ENCODE data around the gene SLC47A2.

The SLC47A2 gene

DNA sequence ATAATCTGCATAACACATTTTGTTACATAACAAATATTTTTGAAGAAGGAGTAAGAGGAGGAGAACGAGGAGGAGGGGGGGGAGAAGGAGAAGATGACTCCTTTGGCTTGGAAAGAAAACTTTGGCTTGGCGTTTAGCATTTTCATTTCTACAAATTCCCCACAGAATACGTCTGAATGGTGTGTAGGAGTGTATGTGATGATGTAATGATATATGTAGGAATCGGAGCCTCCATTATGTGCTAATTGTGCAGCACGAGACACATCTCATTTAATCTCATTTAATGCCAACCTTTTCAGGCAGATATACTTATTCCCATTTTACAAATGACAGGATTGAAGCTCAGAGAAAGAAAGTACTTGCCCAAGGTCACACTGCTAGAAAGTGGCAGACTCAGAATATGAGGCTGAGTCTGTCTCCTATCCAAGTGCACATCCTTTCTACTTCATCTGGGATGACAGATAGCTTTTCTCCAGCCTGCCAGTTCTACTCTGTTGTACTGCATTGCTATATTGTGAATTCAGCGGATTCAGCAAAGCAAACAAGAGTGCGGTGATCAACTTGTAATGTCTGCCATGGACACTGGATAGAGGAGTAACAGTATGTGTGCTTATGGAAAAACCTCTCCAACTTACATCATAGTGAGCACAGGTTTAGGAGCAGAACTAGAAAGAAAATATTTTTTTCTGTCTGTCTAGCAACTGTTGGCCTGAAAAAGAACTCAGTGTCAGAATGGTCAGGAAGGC lies 10.4 kb upstream of the SLC47A2 start:
- DNase-seq = no peak

DNA sequence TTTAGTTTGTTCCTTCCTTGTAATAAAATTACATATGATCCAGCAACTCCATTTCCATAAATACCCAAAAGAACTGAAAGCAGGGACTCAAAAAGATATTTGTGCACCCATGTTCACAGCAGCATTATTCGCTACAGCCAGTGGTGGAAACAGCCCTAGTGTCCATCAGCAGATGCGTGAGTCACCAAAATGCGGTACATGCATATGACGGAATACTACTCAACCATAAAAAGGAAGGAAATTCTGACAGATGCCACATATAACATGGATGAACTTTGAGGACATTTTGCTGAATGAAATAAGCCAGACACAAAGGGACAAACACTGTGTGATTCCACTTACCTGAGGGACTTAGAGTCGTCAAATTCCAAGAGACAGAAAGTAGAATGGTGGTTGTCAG lies 9.1 kb upstream of the SLC47A2 start:
- DNase-seq = no peak

DNA sequence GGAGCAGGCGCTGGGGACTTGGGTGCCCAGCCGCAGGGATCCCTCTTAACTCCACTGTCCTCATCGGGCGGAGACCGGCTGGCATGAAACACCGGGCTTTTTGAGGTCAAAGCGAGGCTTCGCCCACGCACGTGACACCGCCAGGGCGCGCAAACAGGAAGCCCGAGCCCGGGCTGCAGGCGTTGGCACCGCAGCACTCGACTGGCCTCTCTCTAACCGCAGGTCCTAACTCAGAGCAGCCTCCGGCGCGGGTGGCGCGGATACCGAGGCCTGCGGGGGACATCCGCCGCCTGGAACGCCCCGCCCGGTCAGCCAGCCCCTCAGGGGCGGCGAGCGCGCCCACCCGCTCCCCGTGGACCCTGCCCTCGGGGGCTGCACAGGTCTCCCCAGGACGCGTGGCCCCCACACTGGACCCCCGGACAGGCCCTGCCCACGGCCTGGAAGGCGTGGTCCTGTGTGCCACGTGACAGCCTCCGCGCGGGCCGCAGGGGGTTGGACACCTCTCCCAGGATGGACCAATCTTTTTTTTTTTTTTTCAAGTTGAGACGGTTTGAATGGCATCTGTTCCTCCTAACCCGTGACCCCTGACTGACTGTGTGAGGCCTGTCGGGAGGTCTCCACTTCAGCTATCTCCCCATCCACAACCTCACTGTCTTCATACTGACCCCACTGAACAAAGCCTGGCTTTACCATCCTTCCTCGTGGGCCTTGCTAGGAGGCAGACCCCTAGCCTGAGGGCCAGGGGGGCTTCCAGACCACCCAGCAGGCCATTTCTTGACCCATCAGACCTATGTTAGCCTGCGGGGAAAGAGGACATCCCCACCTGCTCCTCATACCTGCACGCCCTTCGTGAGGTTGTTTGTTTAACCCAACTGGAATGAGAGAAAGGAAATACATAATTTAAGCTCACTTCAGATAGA lies 8.4 kb upstream of the SLC47A2 start:
- DNase-seq = peak; percentile 49

DNA sequence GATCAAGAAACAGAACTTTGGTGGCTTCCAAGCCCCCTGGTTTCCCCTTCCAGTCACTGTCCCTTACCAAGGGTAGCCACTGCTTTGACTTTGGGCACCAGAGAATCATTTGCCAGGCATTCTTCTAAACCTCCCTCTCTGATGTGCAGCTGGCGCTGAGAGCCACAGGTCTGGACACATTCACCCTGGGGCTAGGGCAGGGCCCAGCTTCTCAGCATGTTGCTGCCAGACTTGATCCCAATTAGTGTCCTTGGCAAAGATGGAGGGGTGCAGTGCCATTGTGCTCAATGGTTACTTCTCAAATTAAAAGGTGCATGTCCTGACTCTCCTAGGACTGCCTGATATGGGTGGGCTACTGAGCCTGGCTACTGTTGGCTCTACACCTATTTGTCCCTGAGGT lies 7.6 kb upstream of the SLC47A2 start:
- DNase-seq = no peak

DNA sequence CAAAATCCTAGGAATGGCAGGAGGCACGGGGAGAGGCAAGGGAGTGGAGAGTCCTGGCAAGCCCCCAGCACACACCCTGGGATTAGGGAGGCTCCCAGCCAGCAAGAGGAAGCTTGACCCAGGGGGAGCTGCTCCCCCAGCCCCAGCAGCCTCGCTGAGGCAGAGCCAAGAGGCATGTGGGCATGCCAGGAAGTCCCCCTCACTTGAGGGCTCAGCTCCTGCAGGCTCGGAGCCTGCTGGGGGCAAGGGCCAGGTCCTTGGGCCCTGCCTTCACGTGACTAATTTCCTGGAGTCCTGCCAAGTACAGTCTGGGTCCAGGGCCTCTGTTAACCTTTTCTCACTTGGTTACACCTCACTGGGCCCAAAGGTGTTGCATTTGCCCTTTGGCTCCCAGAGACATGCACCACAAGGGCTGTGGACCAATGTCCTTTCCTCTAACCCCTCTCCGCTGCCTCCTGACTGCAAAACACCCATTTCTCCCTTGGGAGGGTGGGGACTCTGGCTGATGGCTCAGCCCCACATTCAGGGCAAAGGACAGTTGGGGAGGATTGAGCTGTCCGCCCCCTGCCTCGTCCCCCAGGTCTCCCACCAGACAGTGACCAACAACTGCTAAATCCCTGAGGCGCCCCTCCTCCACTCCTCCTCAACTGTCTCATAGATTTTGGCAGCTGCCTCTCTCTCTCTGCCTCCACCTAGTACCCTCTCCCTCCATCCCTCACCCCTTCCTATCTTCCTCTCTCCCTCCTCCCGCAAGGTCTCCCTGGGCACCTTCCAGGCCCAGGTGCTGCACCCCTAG lies 4.4 kb upstream of the SLC47A2 start:
- DNase-seq = no peak

DNA sequence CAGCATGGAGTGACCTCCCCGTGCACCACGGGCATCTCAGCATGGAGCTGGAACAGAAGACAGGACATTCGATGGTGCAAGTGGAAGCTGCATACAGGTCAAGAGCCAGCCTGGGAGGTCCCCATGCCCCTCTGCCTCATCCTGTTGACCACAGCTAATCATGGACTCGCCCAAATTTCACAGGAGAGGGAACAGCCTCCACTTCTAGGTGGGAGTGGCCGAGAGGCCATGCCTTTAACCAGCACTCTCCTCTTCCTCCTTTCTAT lies 3.8 kb upstream of the SLC47A2 start:
- no peak for DNase-seq

DNA sequence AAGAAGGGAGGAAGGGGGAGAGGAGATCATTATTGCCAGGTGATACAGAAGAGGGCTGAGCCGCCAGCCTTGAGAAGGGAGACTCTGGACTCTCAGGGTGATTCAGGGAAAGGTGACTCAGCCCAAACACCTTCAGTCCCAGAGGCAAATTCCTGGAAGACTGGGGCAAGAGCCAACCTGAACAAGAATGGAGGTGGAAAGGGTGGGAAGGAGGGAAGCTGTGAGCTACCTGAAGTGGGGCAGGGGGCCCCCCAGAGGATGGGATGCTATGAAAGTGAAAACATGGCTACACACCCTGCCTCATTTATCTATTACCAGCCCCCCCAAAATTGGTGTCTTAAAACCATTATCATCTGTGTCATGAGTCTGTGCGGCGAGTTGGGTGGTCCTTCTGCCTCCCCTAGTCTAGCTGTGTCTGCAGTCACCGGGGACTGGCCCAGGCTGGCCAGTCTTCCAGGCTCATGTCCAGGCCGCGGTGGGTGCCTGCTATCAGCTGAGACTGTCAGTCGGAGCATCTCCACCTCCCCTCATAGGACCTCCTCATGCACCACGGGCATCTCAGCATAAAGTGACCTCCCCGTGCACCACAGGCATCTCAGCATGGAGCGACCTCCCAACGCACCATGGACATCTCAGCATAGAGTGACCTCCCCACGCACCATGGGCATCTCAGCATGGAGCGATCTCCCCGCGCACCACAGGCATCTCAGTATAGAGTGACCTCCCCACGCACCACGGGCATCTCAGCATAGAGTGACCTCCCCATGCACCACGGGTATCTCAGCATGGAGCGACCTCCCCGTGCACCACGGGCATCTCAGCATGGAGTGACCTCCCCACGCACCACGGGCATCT lies 3.2 kb upstream of the SLC47A2 start:
- DNase-seq = no peak

DNA sequence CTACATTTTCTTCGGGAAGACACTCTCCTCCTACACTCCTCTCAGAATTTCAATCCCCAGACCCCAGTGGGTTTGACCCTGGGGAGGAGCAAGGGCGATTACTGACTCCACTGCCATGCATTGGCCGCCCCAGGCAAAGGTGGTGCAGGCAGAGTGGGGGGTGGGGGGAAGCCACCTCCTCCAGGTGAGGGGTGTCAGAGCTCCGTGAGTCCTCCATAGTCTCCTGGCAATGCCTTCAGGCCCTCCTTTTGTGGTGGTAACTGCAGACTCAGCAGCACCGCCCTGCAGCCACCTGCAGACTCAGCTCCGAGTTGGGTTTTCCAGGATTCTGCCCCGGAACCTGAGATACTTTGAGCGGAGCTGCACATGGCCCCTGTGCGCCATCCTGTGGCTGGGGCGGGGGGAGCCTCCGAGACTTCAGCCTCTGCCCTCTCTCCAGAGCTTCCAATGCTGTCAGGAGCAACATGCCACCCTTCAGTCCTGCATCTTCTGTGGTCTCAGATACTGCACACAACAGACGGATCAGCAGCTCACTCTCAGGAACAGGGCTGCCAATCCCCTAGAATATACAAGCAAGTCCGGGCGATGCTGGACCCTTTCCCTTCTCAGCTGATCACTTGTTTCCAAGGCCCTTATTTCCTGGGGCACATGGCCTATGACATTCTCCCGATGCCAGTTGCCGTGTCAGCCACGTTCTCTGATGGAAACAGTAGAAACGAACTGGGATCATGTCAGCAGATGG lies 2.4 kb upstream of the SLC47A2 start:
- no peak for DNase-seq

DNA sequence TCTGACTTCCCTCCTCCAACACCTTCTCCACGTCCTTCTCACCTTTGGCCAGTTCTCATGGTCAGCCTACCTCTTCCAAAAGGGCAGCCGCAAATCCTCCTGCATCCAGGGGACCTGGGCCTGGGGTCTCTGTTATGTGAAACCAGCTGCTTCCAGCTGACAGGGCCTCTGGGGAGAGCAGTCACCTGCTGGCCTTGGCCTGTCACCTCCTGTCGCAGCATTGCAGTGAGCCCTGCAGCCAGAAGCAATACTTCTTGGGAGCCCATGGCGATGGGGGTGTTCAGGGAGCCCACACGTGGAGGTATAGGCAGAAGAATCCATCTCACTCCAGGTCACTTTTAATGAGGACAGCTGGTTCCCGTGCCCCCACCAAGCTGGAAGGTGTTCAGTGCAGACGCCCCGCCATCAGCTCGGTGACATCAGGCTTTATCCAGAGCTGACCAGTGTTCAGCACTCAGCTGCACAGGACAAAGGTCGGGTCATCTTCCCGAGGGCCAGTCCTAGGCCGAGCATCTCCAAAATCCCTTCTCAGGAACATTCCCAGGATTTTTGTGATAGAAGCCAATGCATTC lies 1.7 kb upstream of the SLC47A2 start:
- no peak for DNase-seq

DNA sequence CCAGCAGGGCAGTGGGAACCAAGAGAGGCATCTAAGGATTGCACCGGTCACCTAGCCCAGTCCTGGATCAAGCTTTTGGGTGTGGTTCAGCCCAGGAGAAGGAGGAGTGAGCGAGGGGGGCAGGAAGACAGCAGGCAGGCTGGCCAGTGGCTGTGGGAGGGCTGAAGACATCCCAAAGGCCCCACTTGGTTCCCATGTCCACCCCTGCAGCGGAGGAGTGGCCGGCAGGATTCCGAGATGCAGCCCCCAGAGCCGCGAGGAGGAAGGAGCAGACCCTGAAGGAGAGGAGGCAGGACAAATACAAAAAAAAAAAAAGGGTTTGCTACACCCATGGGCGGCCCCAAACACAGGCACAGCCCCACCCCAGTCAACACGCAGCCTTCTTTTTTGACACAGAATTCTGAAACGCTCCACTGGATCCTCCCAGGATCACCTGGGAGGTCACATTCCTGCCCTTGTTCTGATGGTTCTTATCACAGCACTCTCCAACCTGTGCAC lies 1.1 kb upstream of the SLC47A2 start:
- DNase-seq = no peak

DNA sequence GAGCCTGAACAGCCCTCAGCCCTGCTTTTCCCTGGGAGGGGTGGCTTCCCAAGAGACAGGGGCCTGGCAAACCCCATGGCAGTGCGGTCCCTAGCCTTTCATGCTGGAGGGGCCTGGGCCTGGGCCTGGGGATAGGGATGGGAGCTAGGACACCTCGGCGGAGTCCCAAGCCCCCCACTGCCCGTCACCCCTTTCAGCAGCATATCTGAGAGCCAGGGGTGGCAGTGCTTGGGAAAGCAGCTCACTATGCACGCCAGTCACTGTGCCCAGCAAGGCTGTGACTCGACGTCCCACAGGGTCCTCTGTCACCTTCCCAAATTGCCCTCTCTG lies 612 bp upstream of the SLC47A2 start:
- DNase-seq = no peak

DNA sequence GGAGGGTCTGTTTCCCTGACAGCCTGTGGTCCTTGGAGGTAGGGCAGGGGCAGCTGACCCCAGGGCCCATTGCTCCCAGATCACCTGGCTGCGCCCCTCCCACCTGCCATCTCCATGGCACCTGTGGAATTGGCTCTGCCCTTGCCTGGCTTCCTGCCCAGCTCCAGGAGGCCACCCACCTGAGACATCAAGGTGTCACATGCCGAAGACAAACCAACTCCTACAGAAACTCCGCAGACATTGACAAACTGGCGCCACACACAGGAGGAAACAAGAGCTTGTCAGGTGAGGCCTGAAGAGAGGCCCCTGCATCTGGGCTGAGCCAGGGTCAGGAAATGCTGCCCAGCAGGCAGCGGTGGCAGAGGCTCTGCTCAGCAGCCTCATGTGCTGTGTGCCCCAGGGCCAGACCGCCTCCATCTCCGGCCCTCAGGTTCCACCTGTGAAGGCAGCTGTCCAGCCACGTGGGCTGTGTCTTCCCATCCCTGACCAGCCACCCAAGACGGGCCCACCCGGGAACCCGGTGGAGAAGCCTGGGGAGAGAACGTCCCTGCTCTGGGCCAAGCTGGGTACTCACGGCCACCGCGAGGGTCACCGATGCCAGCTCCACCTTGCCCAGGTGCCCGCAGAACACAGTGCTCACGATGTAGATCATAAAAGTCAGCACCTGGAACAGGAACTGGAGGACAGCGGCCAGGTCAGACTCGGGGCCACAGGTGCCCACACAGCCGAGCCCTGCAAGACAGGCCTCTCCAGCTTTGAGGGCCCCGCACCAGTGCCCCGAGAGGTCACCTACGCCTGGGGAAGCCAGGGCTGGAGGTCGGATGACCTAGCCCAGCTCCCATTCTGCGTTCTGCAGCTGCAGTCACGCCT lies 1.6 kb downstream of the SLC47A2 start:
- no peak for DNase-seq

DNA sequence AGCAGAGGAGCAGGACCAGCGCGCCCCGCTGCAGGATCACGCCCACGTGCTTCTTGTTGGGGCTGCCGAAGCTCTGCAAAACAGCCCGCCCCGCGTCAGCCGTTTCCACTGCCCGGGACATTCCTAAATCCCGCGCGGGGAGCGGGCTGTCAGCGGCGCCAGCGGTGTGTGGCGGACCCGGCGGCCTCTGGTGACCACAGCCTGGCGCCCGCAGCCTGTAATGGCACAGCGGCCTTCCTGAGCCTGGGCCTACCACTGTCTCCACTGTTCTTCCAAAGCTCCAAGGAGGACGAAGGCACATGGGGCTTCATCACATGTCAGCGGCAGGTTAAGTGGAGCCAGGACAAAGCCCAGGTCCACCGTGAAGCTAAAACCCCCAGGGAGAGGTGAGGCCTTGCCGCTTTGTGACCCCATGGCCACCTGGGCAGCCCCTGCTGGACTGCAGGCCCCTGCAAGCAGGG lies 2.5 kb downstream of the SLC47A2 start:
- DNase-seq = no peak

DNA sequence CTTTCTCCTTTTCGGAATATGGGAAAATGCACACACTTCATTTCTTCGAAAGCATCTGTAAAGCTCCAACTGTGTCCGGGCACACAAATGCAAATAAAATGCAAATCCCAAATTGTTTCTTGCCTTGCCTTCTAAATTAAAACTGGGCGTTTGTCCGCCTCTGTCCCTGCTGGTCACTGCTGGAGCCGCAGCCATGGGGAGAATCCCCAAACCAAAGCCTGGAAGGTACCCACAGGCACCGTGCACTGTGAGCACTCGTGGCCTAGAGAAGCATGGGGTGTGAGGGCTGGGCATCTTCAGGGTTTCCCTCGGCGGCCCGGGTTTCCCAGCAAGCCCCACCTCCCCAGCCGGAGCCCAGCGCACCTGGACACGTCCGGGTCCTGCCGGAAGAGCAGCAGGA lies 2.9 kb downstream of the SLC47A2 start:
- DNase-seq = no peak

DNA sequence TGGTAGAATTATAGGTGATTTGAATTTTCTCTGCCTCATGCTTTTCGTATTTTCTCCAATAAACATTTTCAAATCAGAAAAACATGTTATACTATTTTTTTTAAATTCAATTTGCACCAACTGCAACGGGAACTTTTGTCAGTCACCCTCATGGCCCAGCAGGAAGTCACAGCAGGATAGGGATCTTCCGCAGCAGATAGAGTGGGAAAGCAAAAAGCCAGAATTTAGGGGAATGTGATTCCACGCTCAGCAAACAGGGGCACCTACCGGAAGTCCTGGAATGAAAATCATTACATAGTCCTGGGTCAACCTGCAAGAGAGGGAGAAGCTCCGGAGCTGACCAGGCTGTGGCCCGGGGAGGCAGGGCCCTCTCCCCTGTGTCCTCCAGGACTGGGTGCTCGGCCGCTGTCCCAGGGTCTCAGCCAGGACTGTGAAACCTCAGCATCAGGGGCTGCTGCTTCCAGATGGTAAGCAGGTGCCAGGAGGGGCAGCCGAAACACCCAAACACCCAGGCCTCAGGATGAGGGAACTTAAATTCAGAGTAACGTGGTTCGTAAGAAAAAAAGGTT lies 3.9 kb downstream of the SLC47A2 start:
- no peak for DNase-seq

DNA sequence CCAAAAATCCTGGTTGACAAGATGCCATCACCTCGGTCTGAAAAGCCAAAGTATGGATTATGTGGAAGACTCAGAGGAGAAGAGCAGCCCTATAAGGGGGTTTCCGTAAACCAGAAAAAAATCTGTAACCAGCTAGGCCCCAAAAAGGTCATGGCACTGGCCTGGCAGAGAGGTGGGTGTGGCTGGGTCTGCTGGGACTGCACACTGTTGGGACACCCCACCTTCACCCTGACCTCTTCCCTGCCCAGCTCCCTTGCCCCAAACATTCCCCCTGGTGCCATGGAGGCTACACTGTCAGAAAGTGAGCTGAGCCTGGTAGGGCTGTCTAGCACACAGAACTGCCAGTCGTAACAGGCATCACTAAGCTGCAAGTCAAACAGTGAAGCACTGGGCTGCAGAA lies 6.5 kb downstream of the SLC47A2 start:
- DNase-seq = no peak

DNA sequence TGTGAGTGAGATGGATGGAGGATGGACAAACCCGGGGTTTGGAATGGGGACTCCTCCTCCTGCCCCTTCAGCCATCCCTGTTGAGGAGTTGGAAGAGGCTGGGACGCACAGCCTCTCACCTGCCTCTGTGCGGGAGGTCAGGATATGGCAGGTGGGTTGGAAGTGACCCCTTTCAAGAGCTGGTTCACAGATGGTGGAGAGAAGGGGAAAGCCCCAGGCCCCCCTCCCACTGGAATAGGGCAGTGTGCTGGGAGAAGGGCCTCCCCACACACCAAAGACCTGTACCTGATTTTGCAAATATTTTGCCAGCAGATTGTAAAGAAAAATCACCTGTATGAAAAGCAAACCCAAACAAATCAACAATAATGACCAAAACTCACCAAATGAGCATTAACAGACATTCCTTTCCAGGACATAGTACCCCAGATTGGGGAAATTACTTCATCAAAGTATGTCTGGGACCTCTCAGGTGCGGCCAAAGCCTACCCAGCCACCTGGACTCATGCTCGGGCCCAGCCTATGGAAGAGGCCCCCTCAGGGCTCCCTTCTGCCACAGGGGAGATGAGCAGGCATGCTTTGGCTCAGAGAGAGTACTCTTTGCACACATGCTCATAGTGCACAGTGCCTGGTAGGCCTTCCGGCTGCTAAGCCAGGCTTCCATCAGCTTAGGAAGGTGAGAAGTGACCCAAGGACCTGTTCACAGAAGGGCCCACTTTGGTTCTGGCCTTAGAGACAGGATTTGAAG lies 7.8 kb downstream of the SLC47A2 start:
- DNase-seq = no peak

DNA sequence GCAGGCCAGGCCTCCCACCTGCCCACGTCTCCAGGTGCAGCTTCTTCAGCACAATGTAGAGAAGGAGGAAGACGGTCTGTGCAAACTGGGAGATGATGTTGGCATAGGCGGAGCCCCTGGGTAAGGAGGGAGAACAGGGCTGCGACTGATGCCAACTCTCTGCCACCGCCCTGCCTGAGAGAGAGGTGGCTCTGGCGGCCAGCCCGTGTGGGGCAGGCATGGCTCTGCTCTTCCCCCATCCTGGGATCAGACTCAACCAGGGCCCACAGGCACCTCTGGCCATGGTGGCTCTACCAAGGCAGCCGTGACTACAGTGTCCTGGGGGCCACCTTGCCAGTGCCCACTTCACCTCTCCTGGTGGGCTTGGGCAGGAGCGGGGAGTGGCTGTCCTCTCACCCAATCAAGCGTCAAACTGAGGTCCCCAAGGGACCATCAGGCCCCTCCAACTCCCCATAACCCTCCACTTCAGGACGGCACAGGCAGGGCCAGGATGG lies 8.6 kb downstream of the SLC47A2 start:
- no peak for DNase-seq

Measured in activated naive CD4-positive, alpha-beta T cell treated with anti-CD3 and anti-CD28 coated beads, Interleukin-2, amount 50 U/mL, for 16 hours (primary cell).